Esophagus muscularis mucosa (tissue), 4 donors: ENCODE results near the gene TALDO1.

Experiments used
- CTCF ChIP-seq, 3 experiments: fragments of 200-600 bp in 2 of 3; fragments of 450-650 bp in 1 of 3; sonication (generic) in 2 of 3; IDR thresholded peaks; one replicate each; pipeline ENCODE4 v1.5.1; 2017 to 2019; ENCODE audit warnings: antibody characterized with exemption in 3 of 3, mild to moderate bottlenecking in 2 of 3, moderate library complexity in 1 of 3
- EP300 ChIP-seq: sonication (generic); formaldehyde crosslinking; IDR thresholded peaks from one replicate; pipeline ENCODE4 v1.6.1; 2017; ENCODE audit warnings: antibody characterized with exemption
- POLR2A ChIP-seq: fragments of 450-650 bp; IDR thresholded peaks from one replicate; pipeline ENCODE4 v1.6.1; 2017; ENCODE audit warnings: antibody characterized with exemption, moderate library complexity, mild to moderate bottlenecking, low read depth
- POLR2AphosphoS5 ChIP-seq, 2 donors: sonication (generic); formaldehyde crosslinking; IDR thresholded peaks; one replicate each; pipeline ENCODE4 v1.6.1; 2017; ENCODE audit warnings: antibody characterized with exemption in 2 of 2

DNA sequence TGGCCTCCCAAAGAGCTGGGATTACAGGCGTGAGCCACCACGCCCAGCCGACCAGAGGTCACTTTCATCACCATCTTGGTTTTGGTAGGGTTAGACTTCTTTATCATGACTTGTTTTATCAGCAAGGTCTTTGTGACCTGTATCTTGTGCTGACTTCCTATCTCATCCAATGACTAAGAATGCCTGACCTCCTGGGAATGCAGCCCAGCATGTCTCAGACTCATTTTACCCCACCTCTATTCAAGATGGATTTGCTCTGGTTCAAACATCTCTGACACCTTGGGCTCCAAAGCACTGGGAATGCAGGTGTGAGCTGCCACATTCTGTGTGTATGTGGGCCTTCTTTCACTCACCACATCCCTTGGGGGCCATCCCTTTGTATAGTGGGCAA lies 5.1 kb upstream of the TALDO1 start:
- TF ChIP-seq POLR2A: no peak
- TF ChIP-seq CTCF (IDR thresholded peaks at IDR 0.05): no peak
- no peak for TF ChIP-seq EP300
- no peak for TF ChIP-seq POLR2AphosphoS5 (IDR thresholded peaks at IDR 0.05)
